BLaER1 treated with 17β-estradiol and CSF1 and Interleukin-3, amounts not matched to agents 10 nM and 100 nM (cell line): ENCODE results near the gene TET2.

Experiments
- H3K27ac ChIP-seq, 11 experiments: shearing (Covaris generic); formaldehyde crosslinking; 2 replicates each; pipeline ENCODE4 v1.8.1; 2022
- H3K27me3 ChIP-seq, 11 experiments: shearing (Covaris generic); formaldehyde crosslinking; 2 replicates each; pipeline ENCODE4 v1.8.1; 2022
- H3K36me3 ChIP-seq, 11 experiments: shearing (Covaris generic); formaldehyde crosslinking; 2 replicates each; pipeline ENCODE4 v1.8.1; 2022
- H3K4me1 ChIP-seq, 10 experiments: shearing (Covaris generic); formaldehyde crosslinking; 2 replicates each; pipeline ENCODE4 v1.8.1; 2022
- H3K4me2 ChIP-seq, 11 experiments: shearing (Covaris generic); formaldehyde crosslinking; 2 replicates each; pipeline ENCODE4 v1.8.1; 2022
- H3K4me3 ChIP-seq, 10 experiments: shearing (Covaris generic); formaldehyde crosslinking; 2 replicates each; pipeline ENCODE4 v1.8.1; 2022
- H3K9ac ChIP-seq, 11 experiments: shearing (Covaris generic); formaldehyde crosslinking; 2 replicates each; pipeline ENCODE4 v1.8.1; 2022
- H3K9me3 ChIP-seq, 11 experiments: shearing (Covaris generic); formaldehyde crosslinking; replicated peaks in 1 of 11; 2 replicates each; pipeline ENCODE4 v1.8.1; 2022
- H4K20me1 ChIP-seq, 11 experiments: shearing (Covaris generic); formaldehyde crosslinking; 2 replicates each; pipeline ENCODE4 v1.8.1; 2022
- Cebpa-rat ChIP-seq, 11 experiments: shearing (Covaris generic); IDR thresholded peaks; 2 replicates each; pipeline ENCODE4 v1.8.1; 2022

Gene TET2

DNA sequence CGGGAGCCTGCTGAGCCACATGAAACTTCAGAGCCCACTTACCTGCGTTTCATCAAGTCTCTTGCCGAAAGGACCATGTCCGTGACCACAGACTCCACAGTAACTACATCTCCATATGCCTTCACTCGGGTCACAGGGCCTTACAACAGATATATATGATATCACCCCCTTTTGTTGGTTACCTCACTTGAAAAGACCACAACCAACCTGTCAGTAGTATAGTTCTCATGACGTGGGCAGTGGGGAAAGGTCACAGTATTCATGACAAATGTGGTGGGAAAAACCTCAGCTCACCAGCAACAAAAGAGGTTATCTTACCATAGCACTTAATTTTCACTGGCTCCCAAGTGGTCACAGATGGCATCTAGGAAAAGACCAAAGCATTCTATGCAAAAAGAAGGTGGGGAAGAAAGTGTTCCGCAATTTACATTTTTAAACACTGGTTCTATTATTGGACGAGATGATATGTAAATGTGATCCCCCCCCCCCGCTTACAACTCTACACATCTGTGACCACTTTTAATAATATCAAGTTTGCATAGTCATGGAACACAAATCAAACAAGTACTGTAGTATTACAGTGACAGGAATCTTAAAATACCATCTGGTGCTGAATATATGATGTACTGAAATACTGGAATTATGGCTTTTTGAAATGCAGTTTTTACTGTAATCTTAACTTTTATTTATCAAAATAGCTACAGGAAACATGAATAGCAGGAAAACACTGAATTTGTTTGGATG lies 129.9 kb downstream of the TET2 start:
- no peaks in the 10 kb centered on the region for H3K27me3 ChIP-seq
- TF ChIP-seq Cebpa-rat (IDR thresholded peaks at IDR 0.05) = no peak

DNA sequence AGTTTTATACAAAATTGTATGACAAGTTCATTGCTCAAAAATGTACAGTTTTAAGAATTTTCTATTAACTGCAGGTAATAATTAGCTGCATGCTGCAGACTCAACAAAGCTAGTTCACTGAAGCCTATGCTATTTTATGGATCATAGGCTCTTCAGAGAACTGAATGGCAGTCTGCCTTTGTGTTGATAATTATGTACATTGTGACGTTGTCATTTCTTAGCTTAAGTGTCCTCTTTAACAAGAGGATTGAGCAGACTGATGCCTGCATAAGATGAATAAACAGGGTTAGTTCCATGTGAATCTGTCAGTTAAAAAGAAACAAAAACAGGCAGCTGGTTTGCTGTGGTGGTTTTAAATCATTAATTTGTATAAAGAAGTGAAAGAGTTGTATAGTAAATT lies 131.0 kb downstream of the TET2 start:
- Histone ChIP-seq H3K27ac (no peak overlapping the region), H4K20me1 (peaks cover 0 to 76% (median 0%) of the 10 kb centered on the region in 11 experiments; a peak in 5 of 22 replicates), H3K36me3 (peaks cover 39 to 76% (median 44%) of the 10 kb centered on the region in 11 experiments), H3K4me2 (no peak overlapping the region), H3K4me3 (no peak overlapping the region), H3K9ac (no peak overlapping the region), H3K9me3 (peaks cover 0 to 6% (median 0%) of the 10 kb centered on the region in 11 experiments; a peak in 1 of 22 replicates), H3K27me3 (no peaks in the 10 kb centered on the region), H3K4me1 (no peaks in the 10 kb centered on the region)
- no peak for TF ChIP-seq Cebpa-rat (IDR thresholded peaks at IDR 0.05)

More for the DNA sequence above, 129.9 kb downstream of the TET2 start:
- Histone ChIP-seq H3K27ac (no peak overlapping the region), H4K20me1 (peaks cover 0 to 83% (median 0%) of the 10 kb centered on the region in 11 experiments; a peak in 5 of 22 replicates), H3K9ac (no peak overlapping the region), H3K9me3 (peaks cover 0 to 6% (median 0%) of the 10 kb centered on the region in 11 experiments; a peak in 1 of 22 replicates), H3K4me2 (no peak overlapping the region), H3K4me3 (no peak overlapping the region), H3K36me3 (peaks cover 50 to 88% (median 56%) of the 10 kb centered on the region in 11 experiments), H3K4me1 (no peaks in the 10 kb centered on the region)

DNA sequence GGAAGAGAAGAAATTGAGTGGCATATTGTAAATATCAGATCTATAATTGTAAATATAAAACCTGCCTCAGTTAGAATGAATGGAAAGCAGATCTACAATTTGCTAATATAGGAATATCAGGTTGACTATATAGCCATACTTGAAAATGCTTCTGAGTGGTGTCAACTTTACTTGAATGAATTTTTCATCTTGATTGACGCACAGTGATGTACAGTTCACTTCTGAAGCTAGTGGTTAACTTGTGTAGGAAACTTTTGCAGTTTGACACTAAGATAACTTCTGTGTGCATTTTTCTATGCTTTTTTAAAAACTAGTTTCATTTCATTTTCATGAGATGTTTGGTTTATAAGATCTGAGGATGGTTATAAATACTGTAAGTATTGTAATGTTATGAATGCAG lies 132.6 kb downstream of the TET2 start:
- no peak overlapping the region for H3K4me2 ChIP-seq
- no peak overlapping the region for H3K4me3 ChIP-seq
- H3K36me3 ChIP-seq = peaks cover 23 to 60% (median 28%) of the 10 kb centered on the region in 11 experiments
- H4K20me1 ChIP-seq = peaks cover 0 to 60% (median 0%) of the 10 kb centered on the region in 11 experiments; a peak in 5 of 22 replicates
- peaks cover 0 to 6% (median 0%) of the 10 kb centered on the region in 11 experiments; a peak in 1 of 22 replicates for H3K9me3 ChIP-seq
- H3K27ac ChIP-seq = no peak overlapping the region
- H3K4me1 ChIP-seq = peaks cover 0 to 2% (median 0%) of the 10 kb centered on the region in 10 experiments; a peak in 1 of 20 replicates
- H3K9ac ChIP-seq = no peak overlapping the region
- H3K27me3 ChIP-seq = no peaks in the 10 kb centered on the region
- no peak for TF ChIP-seq Cebpa-rat (IDR thresholded peaks at IDR 0.05)

DNA sequence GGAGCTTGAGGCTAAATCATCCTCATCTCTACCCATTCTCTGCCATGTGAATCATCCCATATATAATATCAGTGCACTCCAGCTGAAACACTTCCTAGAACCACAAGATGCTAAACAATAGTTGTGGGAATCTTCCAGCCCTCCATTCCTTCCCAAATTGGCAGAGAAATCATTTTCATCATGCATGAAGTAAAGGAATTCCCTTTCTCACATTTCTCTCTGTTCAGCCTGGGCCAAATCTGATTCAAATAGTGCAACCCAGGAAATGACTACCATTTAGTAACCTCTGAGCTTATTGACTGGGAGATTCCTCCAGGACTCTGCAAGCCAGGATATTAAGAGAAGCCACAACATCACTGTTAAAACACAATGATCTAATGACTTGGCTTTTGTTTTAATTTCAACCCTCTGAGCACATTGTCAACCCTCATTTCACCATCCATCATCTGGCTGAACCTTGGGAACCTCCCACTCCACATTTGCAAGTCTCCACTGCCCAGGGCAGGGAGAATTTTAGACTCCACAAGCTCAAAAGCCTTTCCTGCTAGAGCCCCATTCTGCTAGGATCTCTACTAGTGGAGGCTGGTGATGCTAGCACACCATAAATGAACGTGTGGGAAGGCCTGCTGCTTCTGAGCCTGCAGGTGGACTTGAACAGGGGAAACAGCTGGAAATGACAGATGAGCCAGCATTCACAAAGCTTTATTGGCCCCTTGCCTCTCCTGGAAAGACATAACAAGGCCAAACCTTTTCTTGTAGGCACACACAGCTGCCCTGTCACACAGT lies 133.9 kb downstream of the TET2 start:
- no peak overlapping the region for H3K9ac ChIP-seq
- H3K27ac ChIP-seq = no peak overlapping the region

DNA sequence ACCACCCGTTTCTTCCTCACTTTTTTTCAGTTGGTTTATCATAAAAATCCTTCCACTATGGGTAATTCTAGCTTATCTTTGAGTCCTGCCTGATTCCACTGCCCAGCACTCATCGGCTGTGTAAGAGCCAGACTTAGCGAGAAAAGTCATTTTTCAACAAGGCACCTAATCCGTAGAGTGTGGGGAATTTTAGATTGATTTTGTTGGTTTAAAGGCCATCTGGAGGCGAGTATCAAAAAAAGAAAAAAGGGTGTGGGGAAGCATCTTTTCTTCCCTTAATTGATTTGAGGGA lies 134.4 kb downstream of the TET2 start:
- Histone ChIP-seq H3K27ac (no peak overlapping the region), H3K4me2 (no peak overlapping the region), H3K9ac (no peak overlapping the region), H3K36me3 (peaks cover 5 to 42% (median 11%) of the 10 kb centered on the region in 11 experiments), H3K4me1 (peaks cover 0 to 9% (median 0%) of the 10 kb centered on the region in 10 experiments; a peak in 2 of 20 replicates), H3K4me3 (no peak overlapping the region), H3K27me3 (no peaks in the 10 kb centered on the region), H3K9me3 (no peaks in the 10 kb centered on the region), H4K20me1 (peaks cover 0 to 42% (median 0%) of the 10 kb centered on the region in 11 experiments; a peak in 5 of 22 replicates)
- TF ChIP-seq Cebpa-rat (IDR thresholded peaks at IDR 0.05) = no peak

More for the DNA sequence above, 133.9 kb downstream of the TET2 start:
- Histone ChIP-seq H3K4me2 (no peak overlapping the region), H3K4me1 (peaks cover 0 to 9% (median 0%) of the 10 kb centered on the region in 10 experiments; a peak in 2 of 20 replicates), H3K27me3 (no peaks in the 10 kb centered on the region), H3K9me3 (peaks cover 0 to 4% (median 0%) of the 10 kb centered on the region in 11 experiments; a peak in 1 of 22 replicates), H3K36me3 (peaks cover 11 to 48% (median 16%) of the 10 kb centered on the region in 11 experiments), H3K4me3 (no peak overlapping the region), H4K20me1 (peaks cover 0 to 48% (median 0%) of the 10 kb centered on the region in 11 experiments; a peak in 5 of 22 replicates)
- no peak for TF ChIP-seq Cebpa-rat (IDR thresholded peaks at IDR 0.05)

DNA sequence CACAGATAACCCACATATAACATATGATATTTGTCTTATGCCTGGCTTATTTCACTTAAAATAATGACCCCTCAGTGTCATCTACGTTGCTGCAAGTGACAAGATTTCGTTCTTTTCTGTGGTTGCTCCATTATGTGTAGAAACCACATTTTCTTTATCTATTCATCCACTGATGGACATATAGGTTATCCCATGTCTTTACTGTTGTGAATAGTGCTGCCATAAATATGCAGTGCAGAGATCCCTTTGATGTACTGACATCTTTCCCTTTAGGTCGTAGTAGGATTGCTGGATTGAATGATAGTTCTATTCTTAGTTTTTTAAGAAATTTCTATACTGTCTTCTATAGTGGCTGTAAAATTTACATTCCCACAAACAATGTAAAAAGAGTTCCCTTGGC lies 135.8 kb downstream of the TET2 start:
- Histone ChIP-seq H3K4me2 (no peak overlapping the region), H3K9me3 (peaks cover 0 to 9% (median 2%) of the 10 kb centered on the region in 11 experiments; a peak in 9 of 22 replicates), H3K4me3 (no peak overlapping the region), H3K27ac (no peak overlapping the region), H4K20me1 (peaks cover 0 to 28% (median 0%) of the 10 kb centered on the region in 11 experiments; a peak in 5 of 22 replicates), H3K36me3 (peaks cover 0 to 28% (median 0%) of the 10 kb centered on the region in 11 experiments; a peak in 8 of 22 replicates), H3K9ac (no peak overlapping the region), H3K4me1 (peaks cover 0 to 9% (median 0%) of the 10 kb centered on the region in 10 experiments; a peak in 2 of 20 replicates), H3K27me3 (no peaks in the 10 kb centered on the region)
- no peak for TF ChIP-seq Cebpa-rat (IDR thresholded peaks at IDR 0.05)

DNA sequence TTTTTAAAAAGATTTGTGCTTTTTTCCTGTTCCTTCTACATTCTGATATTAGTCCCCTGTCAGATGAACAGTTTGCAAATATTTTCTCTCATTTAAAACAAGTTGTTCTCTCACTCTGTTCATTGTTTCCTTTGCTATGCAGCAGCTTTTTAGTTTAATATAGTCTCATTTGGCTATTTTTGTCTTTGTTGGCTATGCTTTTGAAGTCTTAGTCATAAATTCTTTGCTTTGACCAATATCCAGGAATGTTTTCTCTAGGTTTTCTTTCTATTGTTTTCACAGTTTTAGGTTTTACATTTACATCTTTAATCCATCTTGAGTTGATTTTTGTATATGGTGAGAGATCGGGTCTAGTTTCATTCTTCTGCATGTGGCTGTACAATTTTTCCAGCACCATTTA lies 136.8 kb downstream of the TET2 start:
- H3K9ac ChIP-seq = no peak overlapping the region
- H3K4me2 ChIP-seq = no peak overlapping the region
- H3K4me1 ChIP-seq = peaks cover 0 to 9% (median 0%) of the 10 kb centered on the region in 10 experiments; a peak in 2 of 20 replicates
- no peak overlapping the region for H3K27ac ChIP-seq
- peaks cover 0 to 20% (median 0%) of the 10 kb centered on the region in 11 experiments; a peak in 5 of 22 replicates for H4K20me1 ChIP-seq
- H3K4me3 ChIP-seq = no peak overlapping the region
- no peak for TF ChIP-seq Cebpa-rat (IDR thresholded peaks at IDR 0.05)
- H3K27me3 ChIP-seq = no peaks in the 10 kb centered on the region
- H3K36me3 ChIP-seq = peaks cover 0 to 19% (median 0%) of the 10 kb centered on the region in 11 experiments; a peak in 3 of 22 replicates
- H3K9me3 ChIP-seq = peaks cover 4 to 20% (median 12%) of the 10 kb centered on the region in 11 experiments

DNA sequence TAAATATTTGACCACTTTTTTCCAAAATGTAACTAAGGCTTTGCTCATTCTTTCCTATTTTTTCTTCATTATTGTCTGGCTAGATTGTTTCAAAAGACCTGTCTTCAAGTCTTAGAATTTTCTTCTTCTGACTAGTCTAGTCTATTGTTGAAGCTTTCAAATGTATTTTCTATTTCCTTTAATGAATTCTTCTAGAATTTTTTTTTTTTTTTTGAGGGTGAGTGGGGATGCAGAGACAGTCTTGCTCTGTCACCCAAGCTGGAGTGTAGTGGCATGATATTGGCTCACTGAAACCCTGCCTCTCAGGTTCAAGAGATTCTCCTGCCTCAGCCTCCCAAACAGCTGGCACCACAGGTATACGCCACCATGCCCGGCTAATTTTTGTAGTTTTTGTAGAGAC lies 141.4 kb downstream of the TET2 start:
- TF ChIP-seq Cebpa-rat (IDR thresholded peaks at IDR 0.05) = no peak

DNA sequence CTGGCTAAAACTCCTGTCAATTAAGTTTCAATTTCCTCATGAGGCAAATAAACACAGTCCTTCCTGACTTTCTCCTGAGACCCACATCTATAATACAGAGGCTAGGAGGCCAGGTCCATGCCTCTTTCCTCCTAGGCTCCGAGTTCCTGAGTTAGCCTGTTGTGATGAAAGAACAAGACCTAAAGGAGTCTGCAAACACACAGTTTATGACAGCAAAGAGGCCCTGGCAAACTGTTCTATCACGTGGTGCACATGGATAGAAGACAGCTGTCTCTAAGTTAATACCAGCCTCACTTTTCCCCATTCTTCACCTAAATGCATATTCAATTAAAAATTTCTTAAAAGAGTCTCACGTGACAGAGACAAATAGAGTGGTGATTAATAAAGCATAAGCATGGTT lies 145.2 kb downstream of the TET2 start:
- Histone ChIP-seq H3K9me3 (peaks cover 16 to 26% (median 21%) of the 10 kb centered on the region in 11 experiments), H3K4me2 (no peak overlapping the region), H4K20me1 (no peaks in the 10 kb centered on the region), H3K27ac (no peak overlapping the region), H3K36me3 (no peaks in the 10 kb centered on the region), H3K4me3 (no peak overlapping the region), H3K27me3 (no peaks in the 10 kb centered on the region), H3K9ac (no peak overlapping the region), H3K4me1 (peaks cover 0 to 27% (median 2%) of the 10 kb centered on the region in 10 experiments; a peak in 9 of 20 replicates)
- no peak for TF ChIP-seq Cebpa-rat (IDR thresholded peaks at IDR 0.05)

More for the DNA sequence above, 141.4 kb downstream of the TET2 start:
- no peaks in the 10 kb centered on the region for H3K27me3 ChIP-seq
- H3K4me3 ChIP-seq = no peak overlapping the region
- H3K27ac ChIP-seq = no peak overlapping the region
- H4K20me1 ChIP-seq = no peaks in the 10 kb centered on the region
- no peak overlapping the region for H3K4me2 ChIP-seq
- peaks cover 13 to 29% (median 23%) of the 10 kb centered on the region in 11 experiments for H3K9me3 ChIP-seq
- H3K9ac ChIP-seq = no peak overlapping the region
- H3K4me1 ChIP-seq = peaks cover 0 to 15% (median 0%) of the 10 kb centered on the region in 10 experiments; a peak in 3 of 20 replicates
- H3K36me3 ChIP-seq = no peaks in the 10 kb centered on the region
